Upper lobe of left lung (tissue), 4 donors: Measurements from ENCODE around the gene OR10G3.

Source experiments
- CTCF ChIP-seq, 6 experiments: fragments of 450-650 bp in 4 of 6; fragments of 200-600 bp in 2 of 6; sonication (generic) in 2 of 6; IDR thresholded peaks; one replicate each; pipeline ENCODE4 v1.5.1; 2016 to 2019; ENCODE audit warnings: antibody characterized with exemption in 6 of 6
- EP300 ChIP-seq, 4 donors: sonication (generic); formaldehyde crosslinking; IDR thresholded peaks; one replicate each; pipeline ENCODE4 v1.5.1; 2017; ENCODE audit warnings: antibody characterized with exemption in 4 of 4, control low read depth in 2 of 4
- POLR2A ChIP-seq, 4 donors: fragments of 450-650 bp; IDR thresholded peaks; one replicate each; pipeline ENCODE4 v1.5.1; 2016 to 2017; ENCODE audit warnings: antibody characterized with exemption in 4 of 4, mild to moderate bottlenecking in 2 of 4
- POLR2AphosphoS5 ChIP-seq, 2 donors: sonication (generic); formaldehyde crosslinking; IDR thresholded peaks; one replicate each; pipeline ENCODE4 v1.5.1; 2017; ENCODE audit warnings: antibody characterized with exemption in 2 of 2

- no peak for TF ChIP-seq CTCF (IDR thresholded peaks at IDR 0.05)
- no peak for TF ChIP-seq EP300 (IDR thresholded peaks at IDR 0.05)
- TF ChIP-seq POLR2AphosphoS5 (IDR thresholded peaks at IDR 0.05): no peak
- TF ChIP-seq POLR2A (IDR thresholded peaks at IDR 0.05): no peak
Measured at GRCh38 chr14:21541413-21542074, 38.3 kb downstream of the OR10G3 start.
